Activated T-cell treated with anti-CD3 and anti-CD28 coated beads, Interleukin-2, amount 50 U/mL, for 72 hours (primary cell): ENCODE data around the gene FLCN. TPM values are rescaled to one million over a fixed set of nuclear protein-coding genes. Genes with fewer than 3 reads are reported as not detected.
A peak's percentile ranks its signal among the peaks of the same experiment; 100 is the strongest.

Experiments
- ATAC-seq, 2 donors: fragments of 150-1000 bp; cut with Tn5 transposase; replicated peaks in 1 of 2; 2 replicates each; pipeline ENCODE4 v1.10.0; 2021; ENCODE audit warnings: moderate library complexity in 2 of 2, mild to moderate bottlenecking in 1 of 2
- DNase-seq, 2 donors: peaks; one replicate each; pipeline ENCODE4 v3.0.0; 2021 to 2022; ENCODE audit warnings: mixed read lengths in 1 of 2
- H3K27ac Mint-ChIP-seq: one replicate; pipeline ENCODE4 v1.8.0; 2022; ENCODE audit warnings: mild to moderate bottlenecking, moderate library complexity, mixed read lengths
- H3K27me3 Mint-ChIP-seq: one replicate; pipeline ENCODE4 v1.8.0; 2022; ENCODE audit warnings: low read depth, mixed read lengths
- H3K36me3 Mint-ChIP-seq, 2 donors: one replicate each; pipeline ENCODE4 v1.8.0; 2022; ENCODE audit warnings: mixed read lengths in 2 of 2, mild to moderate bottlenecking in 1 of 2; ENCODE audit not compliant: insufficient read depth in 2 of 2
- H3K4me1 Mint-ChIP-seq: one replicate; pipeline ENCODE4 v1.8.0; 2022; ENCODE audit warnings: low read depth, mixed read lengths
- H3K4me3 Mint-ChIP-seq, 2 donors: one replicate each; pipeline ENCODE4 v1.8.0; 2022; ENCODE audit warnings: mild to moderate bottlenecking in 2 of 2, mixed read lengths in 2 of 2, moderate library complexity in 2 of 2
- H3K9me3 Mint-ChIP-seq, 2 donors: one replicate each; pipeline ENCODE4 v1.8.0; 2022; ENCODE audit warnings: mixed read lengths in 2 of 2
- total RNA-seq, 2 donors: library from RNA; stranded (reverse); gene quantifications; one replicate each; pipeline ENCODE4 v1.2.3, GENCODE V29; 2022

Gene FLCN
- total RNA-seq, 2 donors from 2014 or later: 27.3 to 29.2 TPM

DNA sequence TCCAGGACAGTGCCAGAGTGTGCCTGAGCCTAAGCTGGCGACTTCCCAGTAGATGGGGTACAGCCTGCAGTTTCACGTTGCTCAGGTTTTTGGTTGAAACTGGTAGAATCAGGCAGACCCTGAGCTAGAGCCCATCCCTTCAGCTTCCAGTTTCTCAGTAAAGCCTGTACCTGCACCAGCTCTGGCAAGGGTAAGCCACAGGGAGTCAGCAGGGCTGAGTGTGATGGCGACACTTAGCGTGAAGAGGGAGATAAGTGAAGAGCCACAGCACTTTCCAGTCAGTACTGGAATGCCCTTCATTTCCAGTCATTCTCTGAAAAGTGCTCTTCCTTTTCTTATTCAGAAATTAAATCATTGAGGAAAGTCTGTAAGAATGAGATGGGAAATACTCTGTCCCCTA lies 53.2 kb downstream of the FLCN start:
- H3K27ac Mint-ChIP-seq: peak overlapping the region; percentile 97
- ATAC-seq: no peak
- H3K9me3 Mint-ChIP-seq: no peaks in the 10 kb centered on the region
- H3K36me3 Mint-ChIP-seq: peaks cover 4 to 16% of the 10 kb centered on the region in 2 donors
- H3K4me3 Mint-ChIP-seq: peak overlapping the region; percentile 22 to 59
- H3K27me3 Mint-ChIP-seq: no peaks in the 10 kb centered on the region
- no peak for DNase-seq
- peaks cover 78% of the 10 kb centered on the region for H3K4me1 Mint-ChIP-seq

DNA sequence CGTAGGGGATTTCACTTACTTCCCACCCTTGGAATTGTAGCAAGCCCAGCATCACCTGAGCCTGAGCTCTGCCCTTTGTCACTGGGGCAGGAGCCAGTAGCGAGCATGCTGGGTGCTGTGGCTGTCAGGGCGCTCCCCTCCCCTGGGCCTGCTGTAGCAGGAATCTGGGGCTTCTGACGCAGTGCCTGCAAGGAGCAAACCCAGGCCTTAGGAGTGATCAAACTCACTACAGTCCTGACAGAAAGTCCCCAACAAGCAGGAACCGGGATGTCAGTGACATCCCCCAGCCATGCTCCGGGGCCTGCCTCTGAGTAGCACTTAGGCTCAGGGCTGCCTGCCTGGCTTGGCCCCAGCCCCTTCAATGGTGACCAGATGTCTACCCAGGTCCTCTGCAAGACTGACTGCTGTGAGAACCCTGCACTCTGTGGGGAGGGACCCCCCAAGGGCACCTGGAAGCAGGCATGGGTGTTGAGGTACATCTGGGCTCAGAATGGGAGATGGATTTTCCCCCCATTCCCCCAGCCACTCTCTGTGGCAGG lies 54.3 kb downstream of the FLCN start:
- Mint-ChIP-seq H3K27me3 (no peaks in the 10 kb centered on the region), H3K4me3 (peak overlapping the region; percentile 84 to 87), H3K9me3 (no peaks in the 10 kb centered on the region), H3K27ac (no peak overlapping the region), H3K4me1 (peaks cover 89% of the 10 kb centered on the region), H3K36me3 (peaks cover 7 to 20% of the 10 kb centered on the region in 2 donors)
- DNase-seq (no peak), ATAC-seq (no peak)

DNA sequence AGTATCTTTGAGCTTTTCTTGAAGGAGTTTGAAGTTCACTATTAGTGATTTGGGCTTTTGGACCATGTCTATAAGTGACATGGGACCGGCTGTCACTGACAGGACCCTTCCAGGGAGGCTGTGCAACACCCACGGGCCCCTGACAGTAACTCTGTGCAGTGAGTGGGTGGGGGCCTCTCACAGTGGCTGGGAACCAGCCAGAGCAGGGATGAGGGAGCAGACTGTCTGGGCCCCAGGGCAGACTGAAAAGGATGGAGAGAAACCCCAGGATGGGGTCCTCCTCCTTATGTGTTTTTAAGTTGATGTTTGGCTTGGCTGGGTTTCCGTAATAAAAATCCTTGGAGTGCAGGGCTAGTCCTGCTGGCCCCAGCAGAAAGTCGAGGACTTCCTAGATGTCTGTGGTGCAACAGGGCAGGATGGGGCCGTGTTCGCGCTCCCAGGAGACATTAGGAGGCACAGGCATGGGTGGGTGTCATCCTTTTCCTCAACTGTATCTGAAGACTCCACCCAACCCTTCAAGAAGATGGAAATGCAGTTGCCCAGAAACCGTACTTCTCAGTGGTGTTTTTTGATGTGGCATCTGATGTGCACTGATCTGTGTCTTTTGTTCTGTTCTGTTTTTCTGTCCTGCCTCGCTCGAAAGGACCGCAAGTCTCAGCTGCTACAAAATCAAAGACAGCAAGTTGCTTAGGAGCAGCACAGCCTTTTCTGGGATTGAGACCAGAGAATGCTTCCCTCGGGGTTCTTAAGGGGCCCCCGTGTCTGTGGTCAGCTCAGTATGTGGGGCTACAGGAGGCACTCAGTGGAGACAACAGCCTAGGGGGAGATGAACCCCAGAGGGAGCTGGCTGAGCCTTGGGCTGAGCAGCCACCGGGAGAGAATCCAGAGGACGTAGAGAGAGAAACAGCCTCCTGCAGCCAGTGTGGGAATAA lies 55.0 kb downstream of the FLCN start:
- H3K4me1 Mint-ChIP-seq: peaks cover 96% of the 10 kb centered on the region
- peak; percentile 18 to 47 for ATAC-seq
- H3K36me3 Mint-ChIP-seq: peaks cover 7 to 24% of the 10 kb centered on the region in 2 donors
- peak; percentile 31 to 49 for DNase-seq
- H3K4me3 Mint-ChIP-seq: peak overlapping the region; percentile 84 to 87
- H3K27me3 Mint-ChIP-seq: no peaks in the 10 kb centered on the region
- no peaks in the 10 kb centered on the region for H3K9me3 Mint-ChIP-seq
- H3K27ac Mint-ChIP-seq: peak overlapping the region; percentile 85

DNA sequence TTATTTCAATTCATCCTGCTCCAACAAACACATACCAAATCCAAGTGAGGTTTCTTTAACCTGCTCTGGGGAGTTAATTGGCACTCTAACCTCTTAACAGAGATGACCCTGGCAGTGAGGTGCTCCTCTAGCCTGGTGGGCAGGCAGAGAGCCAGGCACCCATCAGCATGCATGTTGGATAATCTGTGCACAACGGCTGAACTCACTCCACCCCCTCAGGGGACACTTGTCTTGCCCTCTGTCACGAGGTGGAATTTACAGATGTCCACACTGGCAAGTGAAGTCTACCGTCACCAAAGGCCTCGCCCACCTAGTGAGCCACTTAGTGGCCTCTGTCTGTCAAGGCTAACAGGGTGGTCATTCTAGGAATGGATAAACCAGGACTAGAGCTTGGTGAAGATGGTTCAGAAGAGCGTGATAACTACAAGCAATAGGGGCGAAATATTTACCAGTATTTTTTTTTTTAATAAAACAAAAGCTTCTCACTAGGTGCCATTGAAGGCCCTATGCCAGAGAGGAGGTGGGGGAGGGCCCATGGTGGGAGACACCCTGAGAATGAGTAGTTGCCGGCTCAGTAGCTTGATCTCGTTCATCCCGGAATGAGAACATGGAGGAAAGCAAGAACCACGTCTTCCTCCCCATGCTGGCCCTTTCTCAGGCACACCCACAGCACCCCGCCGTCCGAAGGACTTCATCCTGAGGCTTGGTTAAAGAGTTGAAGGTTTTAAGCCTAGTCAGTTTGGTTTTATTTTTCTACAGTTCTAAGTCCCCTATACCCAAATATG lies 56.0 kb downstream of the FLCN start:
- H3K4me1 Mint-ChIP-seq: peaks cover 96% of the 10 kb centered on the region
- ATAC-seq: no peak
- no peaks in the 10 kb centered on the region for H3K27me3 Mint-ChIP-seq
- H3K9me3 Mint-ChIP-seq: no peaks in the 10 kb centered on the region
- no peak for DNase-seq
- H3K36me3 Mint-ChIP-seq: peaks cover 7 to 25% of the 10 kb centered on the region in 2 donors
- peak overlapping the region; percentile 84 to 87 for H3K4me3 Mint-ChIP-seq
- peak overlapping the region; percentile 93 for H3K27ac Mint-ChIP-seq

DNA sequence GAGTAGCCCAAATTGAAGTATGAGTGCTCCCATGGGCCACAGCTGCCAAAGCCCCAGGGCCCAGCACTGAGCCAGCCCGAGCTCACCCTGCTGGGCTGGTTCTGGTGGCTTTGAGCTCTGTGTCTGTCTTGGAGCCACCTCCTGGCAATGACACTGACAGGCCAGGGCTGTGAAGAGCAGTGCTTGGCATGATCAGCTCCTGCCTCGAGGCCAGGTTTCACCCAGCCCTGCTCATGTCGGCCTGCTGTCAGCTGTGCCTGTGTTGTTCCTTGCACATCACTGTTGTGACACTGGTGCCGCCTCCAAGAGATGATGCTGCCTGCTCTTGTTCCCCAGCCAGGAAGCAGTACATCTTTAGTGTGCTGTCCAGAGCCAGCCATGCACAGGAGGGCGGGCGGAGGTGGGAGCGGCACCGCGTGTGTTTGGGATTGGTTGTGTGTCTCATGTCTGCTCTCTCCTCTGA lies 56.8 kb downstream of the FLCN start:
- DNase-seq (peak; percentile 37 to 38), ATAC-seq (peak; percentile 22 to 28)
- no peaks in the 10 kb centered on the region for H3K9me3 Mint-ChIP-seq
- H3K36me3 Mint-ChIP-seq: peaks cover 7 to 25% of the 10 kb centered on the region in 2 donors
- peaks cover 95% of the 10 kb centered on the region for H3K4me1 Mint-ChIP-seq
- H3K27me3 Mint-ChIP-seq: no peaks in the 10 kb centered on the region
- peak overlapping the region; percentile 93 for H3K27ac Mint-ChIP-seq
- H3K4me3 Mint-ChIP-seq: peak overlapping the region; percentile 76 to 78

DNA sequence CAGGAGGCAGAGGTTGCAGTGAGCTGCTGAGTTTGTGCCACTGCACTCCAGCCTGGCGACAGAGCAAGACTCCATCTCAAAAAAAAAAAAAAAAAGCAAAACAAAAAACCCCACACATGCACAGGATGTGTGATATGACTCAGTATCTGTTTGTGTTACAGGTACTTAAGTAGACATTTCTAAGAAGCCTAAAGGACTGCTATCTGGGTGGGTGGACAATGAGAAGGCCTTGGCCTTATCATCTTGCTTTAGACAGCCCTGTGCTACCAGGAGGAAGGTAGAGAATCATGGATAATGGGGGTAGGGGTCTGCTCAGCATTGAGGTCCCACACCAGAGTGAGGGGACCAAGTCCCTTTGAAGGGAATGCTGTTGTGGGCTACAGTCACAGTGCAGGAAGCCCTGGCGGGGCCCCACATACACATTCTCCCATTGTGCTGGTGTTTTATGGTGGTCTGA lies 57.6 kb downstream of the FLCN start:
- H3K9me3 Mint-ChIP-seq: no peaks in the 10 kb centered on the region
- H3K27ac Mint-ChIP-seq: peak overlapping the region; percentile 93
- ATAC-seq (peak; percentile 83 to 86), DNase-seq (peak; percentile 29 to 45)
- H3K4me1 Mint-ChIP-seq: peaks cover 87% of the 10 kb centered on the region
- H3K36me3 Mint-ChIP-seq: peaks cover 7 to 22% of the 10 kb centered on the region in 2 donors
- H3K27me3 Mint-ChIP-seq: no peaks in the 10 kb centered on the region
- peak overlapping the region; percentile 76 to 78 for H3K4me3 Mint-ChIP-seq

DNA sequence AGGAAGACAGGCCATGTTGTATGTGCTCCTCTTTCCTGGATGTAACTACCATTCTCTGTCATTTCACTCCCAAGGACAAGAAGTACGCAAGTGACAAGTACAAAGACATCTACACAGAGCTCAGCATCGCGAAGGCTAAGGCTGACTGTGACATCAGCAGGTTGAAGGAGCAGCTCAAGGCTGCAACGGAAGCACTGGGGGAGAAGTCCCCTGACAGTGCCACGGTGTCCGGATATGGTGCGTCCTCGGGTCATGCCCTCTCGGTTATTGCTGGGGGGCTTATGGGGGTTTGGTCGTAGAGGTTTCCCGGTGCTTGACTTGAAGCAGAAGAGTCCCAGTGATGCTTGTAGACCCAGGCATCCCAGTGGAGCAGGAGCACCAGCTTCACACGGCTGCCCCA lies 59.8 kb downstream of the FLCN start:
- Mint-ChIP-seq H3K36me3 (peaks cover 7 to 19% of the 10 kb centered on the region in 2 donors), H3K4me3 (peak overlapping the region; percentile 39 to 53), H3K4me1 (peaks cover 71% of the 10 kb centered on the region), H3K27ac (peak overlapping the region; percentile 58), H3K9me3 (no peaks in the 10 kb centered on the region), H3K27me3 (no peaks in the 10 kb centered on the region)
- ATAC-seq (no peak), DNase-seq (no peak)

DNA sequence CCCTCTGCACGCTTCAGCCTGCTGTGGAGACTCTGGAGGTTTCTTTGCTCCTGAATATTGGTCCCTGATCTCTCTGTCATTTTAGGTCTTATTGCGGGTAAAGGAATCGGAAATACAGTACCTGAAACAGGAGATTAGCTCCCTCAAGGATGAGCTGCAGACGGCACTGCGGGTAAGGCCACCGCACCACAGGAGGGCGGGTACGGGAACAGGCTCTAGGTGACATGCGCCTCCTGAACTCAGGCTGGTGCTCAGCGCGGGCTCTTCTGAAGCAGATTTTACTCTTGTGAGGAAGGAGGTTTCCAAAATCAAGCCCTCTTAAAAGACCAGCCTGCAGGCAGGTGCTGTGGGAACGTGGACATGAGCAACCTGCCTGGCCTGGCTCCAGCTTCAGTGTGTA lies 60.6 kb downstream of the FLCN start:
- Mint-ChIP-seq H3K27me3 (no peaks in the 10 kb centered on the region), H3K36me3 (peaks cover 7 to 21% of the 10 kb centered on the region in 2 donors), H3K4me1 (peaks cover 68% of the 10 kb centered on the region), H3K9me3 (no peaks in the 10 kb centered on the region), H3K4me3 (peak overlapping the region; percentile 53 to 74), H3K27ac (peak overlapping the region; percentile 79)
- ATAC-seq: peak in 1 of 2 donors; percentile 20
- DNase-seq: peak in 1 of 2 donors; percentile 39

DNA sequence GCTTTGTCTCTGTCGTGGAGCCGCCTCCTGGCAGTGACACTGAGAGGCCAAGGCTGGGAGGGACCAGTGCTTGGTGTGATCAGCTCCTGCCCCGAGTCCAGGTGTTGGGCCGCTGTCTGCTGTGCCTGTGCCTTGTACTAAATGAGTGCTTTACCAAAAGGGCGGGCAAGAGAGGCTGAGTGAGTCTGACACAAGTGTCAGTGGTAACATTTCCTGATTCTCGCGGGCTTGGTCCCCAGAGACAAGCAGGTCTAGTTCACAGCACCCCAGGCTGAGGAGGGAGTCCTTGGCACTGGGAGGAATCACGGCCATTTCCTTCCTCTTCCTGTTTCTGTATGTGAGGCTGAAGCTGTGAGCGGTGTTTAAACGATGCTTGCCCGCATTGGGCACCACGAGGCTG lies 61.1 kb downstream of the FLCN start:
- ATAC-seq (no peak), DNase-seq (no peak)
- H3K4me3 Mint-ChIP-seq: peak overlapping the region; percentile 53 to 74
- no peaks in the 10 kb centered on the region for H3K27me3 Mint-ChIP-seq
- peaks cover 6 to 21% of the 10 kb centered on the region in 2 donors for H3K36me3 Mint-ChIP-seq
- no peaks in the 10 kb centered on the region for H3K9me3 Mint-ChIP-seq
- H3K27ac Mint-ChIP-seq: peak overlapping the region; percentile 79
- H3K4me1 Mint-ChIP-seq: peaks cover 65% of the 10 kb centered on the region

DNA sequence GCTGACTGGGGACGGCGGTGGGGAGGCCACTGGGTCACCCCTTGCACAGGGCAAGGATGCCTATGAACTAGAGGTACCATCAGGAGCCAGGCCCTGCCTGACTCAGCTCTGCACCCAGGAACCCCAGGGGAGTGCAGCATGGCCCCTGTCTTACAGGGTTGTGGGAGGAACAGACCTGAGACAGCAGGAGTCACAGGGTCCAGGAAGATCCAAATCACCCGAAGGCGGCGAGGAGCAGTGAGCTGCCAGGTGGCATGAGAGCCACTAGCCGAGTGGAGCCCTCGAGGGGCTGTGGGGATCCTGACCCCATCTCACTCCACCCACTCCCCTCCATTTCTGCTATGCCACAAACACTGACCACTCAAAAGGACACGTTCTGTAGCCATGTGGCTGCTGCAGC lies 61.6 kb downstream of the FLCN start:
- ATAC-seq: no peak
- Mint-ChIP-seq H3K27me3 (no peaks in the 10 kb centered on the region), H3K4me1 (peaks cover 65% of the 10 kb centered on the region), H3K9me3 (no peaks in the 10 kb centered on the region), H3K4me3 (no peak overlapping the region), H3K36me3 (peaks cover 3 to 16% of the 10 kb centered on the region in 2 donors), H3K27ac (peak overlapping the region; percentile 33)
- no peak for DNase-seq

DNA sequence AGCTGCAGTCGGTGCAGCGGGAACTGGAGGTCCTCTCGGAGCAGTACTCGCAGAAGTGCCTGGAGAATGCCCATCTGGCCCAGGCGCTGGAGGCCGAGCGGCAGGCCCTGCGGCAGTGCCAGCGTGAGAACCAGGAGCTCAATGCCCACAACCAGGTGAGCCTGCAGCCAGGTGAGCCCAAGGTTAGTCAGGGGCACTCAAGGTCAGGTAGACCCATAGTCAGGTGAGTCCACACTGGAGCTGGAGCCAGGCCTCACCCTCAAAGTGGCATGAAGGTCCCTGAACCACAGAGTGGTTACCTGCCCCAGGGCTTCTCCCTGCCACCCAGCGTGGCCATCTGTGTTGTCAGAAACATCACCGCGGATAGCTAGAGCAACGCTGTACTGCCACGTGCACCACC lies 63.0 kb downstream of the FLCN start:
- Mint-ChIP-seq H3K27ac (peak overlapping the region; percentile 27), H3K9me3 (no peaks in the 10 kb centered on the region), H3K4me1 (peaks cover 54% of the 10 kb centered on the region), H3K4me3 (no peak overlapping the region), H3K36me3 (peaks cover 3 to 11% of the 10 kb centered on the region in 2 donors), H3K27me3 (no peaks in the 10 kb centered on the region)
- ATAC-seq (no peak), DNase-seq (no peak)

DNA sequence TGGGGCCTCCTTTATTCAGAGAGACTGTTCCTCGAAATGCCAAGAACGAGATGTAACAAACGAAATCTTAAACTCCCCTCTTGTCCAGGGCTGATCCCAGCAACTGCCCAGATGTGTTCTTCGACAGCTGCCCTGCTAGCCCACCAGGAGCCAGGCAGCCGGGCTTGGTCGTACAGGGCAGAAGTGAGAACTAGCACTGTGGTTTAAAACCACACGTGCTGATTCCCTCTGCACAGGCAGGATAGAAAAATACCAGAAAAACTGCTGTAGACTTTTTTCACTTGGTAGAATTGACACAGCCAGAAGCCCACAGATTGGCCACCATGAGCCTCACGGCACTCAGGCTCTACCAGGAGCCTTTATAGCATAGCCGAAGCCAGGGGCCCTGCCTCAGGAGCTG lies 64.0 kb downstream of the FLCN start:
- Mint-ChIP-seq H3K36me3 (peaks cover 0 to 10% of the 10 kb centered on the region in 2 donors), H3K4me1 (peaks cover 45% of the 10 kb centered on the region), H3K4me3 (no peak overlapping the region), H3K27me3 (no peaks in the 10 kb centered on the region), H3K27ac (peak overlapping the region; percentile 27), H3K9me3 (no peaks in the 10 kb centered on the region)
- DNase-seq: no peak
- peak in 1 of 2 donors; percentile 15 for ATAC-seq
